GM12892 (cell line): ENCODE results near the gene CAMK1D.

Experiments
- POLR2A ChIP-seq: IDR thresholded peaks from 2 replicates; pipeline ENCODE4 v1.6.1; 2011; ENCODE audit warnings: low read depth, low read length, control low read depth
- POLR2AphosphoS5 ChIP-seq: IDR thresholded peaks from 2 replicates; pipeline ENCODE4 v1.6.1; 2011; ENCODE audit warnings: low read depth, low read length, control low read depth
- TAF1 ChIP-seq: IDR thresholded peaks from 2 replicates; pipeline ENCODE4 v1.6.1; 2011; ENCODE audit warnings: low read depth, mild to moderate bottlenecking, control low read depth, low read length, borderline replicate concordance

DNA sequence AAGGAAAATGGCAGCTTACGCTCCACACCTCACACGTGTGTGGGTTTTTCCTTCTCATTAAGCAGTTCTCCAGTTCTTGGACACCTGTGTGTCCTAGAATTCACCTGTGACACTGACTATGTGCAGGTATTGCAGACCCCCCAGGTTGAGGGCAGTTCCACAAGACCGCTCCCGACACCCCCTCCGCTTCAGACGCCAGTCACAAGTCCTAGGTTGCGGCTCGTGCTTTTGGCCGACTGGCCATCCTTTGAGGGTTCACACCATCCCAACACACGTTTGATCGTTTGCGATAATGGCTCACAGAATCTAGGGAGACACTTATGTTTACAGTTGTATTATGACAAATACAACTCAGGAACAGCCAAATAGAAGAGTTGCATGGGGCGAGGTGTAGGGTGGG, 44.5 kb downstream of the CAMK1D start:
- TF ChIP-seq POLR2A (no peak), POLR2AphosphoS5 (no peak), TAF1 (no peak)
